Stomach (tissue), 9 donors: ENCODE results near the gene PRKAA1. TPM values are rescaled to one million over a fixed set of nuclear protein-coding genes. Genes with fewer than 3 reads are reported as not detected.
"Not testable (repeated sequence)": the region's sequence is repeated elsewhere in the genome, so short reads cannot be mapped to it uniquely, and the experiment has no call there.

Experiments
- DNase-seq, 2 donors: peaks; one replicate each; pipeline versions ENCODE4 v3.0.0 to v3.0.0-alpha.2; 2013 to 2019
- H3K27ac ChIP-seq, 5 donors: fragments of 200-600 bp in 4 of 5; sonication (generic) in 4 of 5; one replicate each; pipeline ENCODE4 v1.5.1; 2013 to 2019; ENCODE audit warnings: mild to moderate bottlenecking in 1 of 5, moderate library complexity in 1 of 5
- H3K27me3 ChIP-seq, 3 donors: fragments of 200-600 bp; sonication (generic); one replicate each; pipeline ENCODE4 v1.5.1; 2017 to 2019; ENCODE audit warnings: mixed run types in 1 of 3
- H3K36me3 ChIP-seq, 4 donors: fragments of 200-600 bp; sonication (generic); 1 replicate in 3 of 4; 2 replicates in 1 of 4; pipeline ENCODE4 v1.5.1; 2016 to 2019
- H3K4me1 ChIP-seq, 4 donors: fragments of 200-600 bp; sonication (generic); one replicate each; pipeline ENCODE4 v1.5.1; 2016 to 2019
- H3K4me3 ChIP-seq, 4 donors: fragments of 200-600 bp; sonication (generic) in 3 of 4; one replicate each; pipeline ENCODE4 v1.5.1; 2016 to 2019; ENCODE audit warnings: mild to moderate bottlenecking in 1 of 4
- H3K9me3 ChIP-seq, 4 donors: fragments of 200-600 bp; sonication (generic); one replicate each; pipeline ENCODE4 v1.5.1; 2016 to 2019
- EP300 ChIP-seq: sonication (generic); formaldehyde crosslinking; IDR thresholded peaks from one replicate; pipeline ENCODE4 v1.6.1; 2017; ENCODE audit warnings: antibody characterized with exemption
- POLR2A ChIP-seq, 4 donors: fragments of 450-650 bp; IDR thresholded peaks; one replicate each; pipeline ENCODE4 v1.6.1; 2016; ENCODE audit warnings: antibody characterized with exemption in 4 of 4, control low read depth in 2 of 4, mild to moderate bottlenecking in 1 of 4, moderate library complexity in 1 of 4
- POLR2AphosphoS5 ChIP-seq, 3 donors: sonication (generic); formaldehyde crosslinking; IDR thresholded peaks; one replicate each; pipeline ENCODE4 v1.6.1; 2016; ENCODE audit warnings: antibody characterized with exemption in 3 of 3
- WGBS, 5 donors: extraction: QIAGEN DNeasy Blood & Tissue Kit in 3 of 5; methylation state at CpG; one replicate each; pipeline versions ENCODE4 v1.1.5 to v1.1.7; 2013 to 2018; 5-methylcytosine and 5-hydroxymethylcytosine counted together
- intact Hi-C: fragments of 100-400 bp; cut with DNase I; formaldehyde crosslinking; loops from one replicate; pipeline ENCODE4 v1.15.1; 2023; ENCODE audit warnings: low total_unique reads
- polyA plus RNA-seq, 3 donors: library from polyadenylated mRNA; stranded (reverse); fragments of 200-250 nt; gene quantifications; one replicate each; pipeline ENCODE4 v1.2.3, GENCODE V29; 2013
- total RNA-seq, 5 donors: library from RNA; depleted of rRNA; stranded (reverse); fragments of >200 nt; gene quantifications; one replicate each; pipeline versions ENCODE4 v1.1.0 to v1.2.3, GENCODE V29; 2014 to 2016
- TF ChIP-seq, protein P1 (sequence below), 7 experiments: fragments of 450-650 bp in 4 of 7; fragments of 200-600 bp in 3 of 7; sonication (generic) in 3 of 7; IDR thresholded peaks; one replicate each; pipeline ENCODE4 v1.5.1; 2016 to 2019; ENCODE audit warnings: antibody characterized with exemption in 7 of 7, control low read depth in 2 of 7, mild to moderate bottlenecking in 1 of 7
- donor health status: healthy with polysubstance abuse.
- donor health status: Bipolar disorder and iron deficiency.
- donor health status: healthy.

PRKAA1 gene
- total and polyA plus RNA-seq, 8 donors = 17.8 to 170 (median 58.2) TPM

- TF ChIP-seq, protein P1, sequence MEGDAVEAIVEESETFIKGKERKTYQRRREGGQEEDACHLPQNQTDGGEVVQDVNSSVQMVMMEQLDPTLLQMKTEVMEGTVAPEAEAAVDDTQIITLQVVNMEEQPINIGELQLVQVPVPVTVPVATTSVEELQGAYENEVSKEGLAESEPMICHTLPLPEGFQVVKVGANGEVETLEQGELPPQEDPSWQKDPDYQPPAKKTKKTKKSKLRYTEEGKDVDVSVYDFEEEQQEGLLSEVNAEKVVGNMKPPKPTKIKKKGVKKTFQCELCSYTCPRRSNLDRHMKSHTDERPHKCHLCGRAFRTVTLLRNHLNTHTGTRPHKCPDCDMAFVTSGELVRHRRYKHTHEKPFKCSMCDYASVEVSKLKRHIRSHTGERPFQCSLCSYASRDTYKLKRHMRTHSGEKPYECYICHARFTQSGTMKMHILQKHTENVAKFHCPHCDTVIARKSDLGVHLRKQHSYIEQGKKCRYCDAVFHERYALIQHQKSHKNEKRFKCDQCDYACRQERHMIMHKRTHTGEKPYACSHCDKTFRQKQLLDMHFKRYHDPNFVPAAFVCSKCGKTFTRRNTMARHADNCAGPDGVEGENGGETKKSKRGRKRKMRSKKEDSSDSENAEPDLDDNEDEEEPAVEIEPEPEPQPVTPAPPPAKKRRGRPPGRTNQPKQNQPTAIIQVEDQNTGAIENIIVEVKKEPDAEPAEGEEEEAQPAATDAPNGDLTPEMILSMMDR (IDR thresholded peaks at IDR 0.05) = no peak
- TF ChIP-seq POLR2A (IDR thresholded peaks at IDR 0.05) (no peak), POLR2AphosphoS5 (IDR thresholded peaks at IDR 0.05) (no peak), EP300 (no peak)
- Histone ChIP-seq H3K36me3 (peaks cover 0 to 54% (median 49%) of the 10 kb centered on the region in 4 donors), H3K9me3 (peaks cover 0 to 11% (median 5%) of the 10 kb centered on the region in 4 donors), H3K27me3 (no peaks in the 10 kb centered on the region), H3K27ac (no peak overlapping the region), H3K4me1 (peaks cover 0 to 3% (median 0%) of the 10 kb centered on the region in 4 donors), H3K4me3 (no peak overlapping the region)
- no peak for DNase-seq
- intact Hi-C loops = no loop called here
Measured at GRCh38 chr5:40720069-40720468, 78.1 kb downstream of the PRKAA1 start.

DNA sequence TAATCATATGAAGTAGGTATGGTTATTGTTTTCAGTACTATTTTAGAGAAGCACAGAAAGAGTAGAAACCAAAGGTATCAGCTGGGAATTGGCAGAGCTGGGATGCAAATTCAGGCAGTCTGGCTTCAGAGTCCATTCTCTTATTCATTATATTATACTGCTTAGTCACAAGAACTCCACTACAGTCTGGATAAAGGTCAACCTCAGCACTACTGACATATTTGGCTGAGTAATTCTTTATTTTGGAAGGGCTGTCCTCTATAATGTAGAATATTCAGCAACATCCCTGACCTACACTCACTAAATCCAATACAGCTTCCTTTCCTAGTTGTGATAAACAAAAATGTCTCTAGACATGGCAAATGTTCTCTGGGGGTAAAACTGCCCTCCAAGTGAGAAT is 80.9 kb downstream of the PRKAA1 start:
- TF ChIP-seq, protein P1 (IDR thresholded peaks at IDR 0.05) = no peak
- TF ChIP-seq EP300 (no peak), POLR2A (IDR thresholded peaks at IDR 0.05) (no peak), POLR2AphosphoS5 (IDR thresholded peaks at IDR 0.05) (no peak)
- H3K27ac ChIP-seq = no peak overlapping the region

DNA sequence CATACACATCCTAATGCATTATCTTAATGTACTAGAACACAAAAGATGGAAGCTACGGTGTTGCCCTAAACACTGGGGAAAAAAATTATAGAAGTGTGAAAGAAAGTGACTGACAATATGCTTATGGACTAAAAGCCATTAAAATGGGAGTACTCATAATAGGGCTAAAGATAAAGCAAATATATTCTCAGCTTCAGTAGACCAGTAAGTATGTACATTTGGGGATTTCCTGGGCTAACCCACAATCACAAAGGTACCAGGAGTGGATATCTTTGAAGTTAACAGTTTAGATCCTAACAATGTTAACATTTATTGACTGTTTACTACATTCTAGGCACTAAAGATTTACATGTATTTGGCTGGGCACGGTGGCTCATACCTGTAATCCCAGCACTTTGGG is 81.6 kb downstream of the PRKAA1 start:
- no peak overlapping the region for H3K4me3 ChIP-seq
- no peak overlapping the region for H3K27ac ChIP-seq
- WGBS, 5 donors = 72 to 83% (median 77%) methylated on average over 2 of the region's 2 CpGs
- H3K9me3 ChIP-seq = no peaks in the 10 kb centered on the region
- no peak for TF ChIP-seq POLR2AphosphoS5 (IDR thresholded peaks at IDR 0.05)
- TF ChIP-seq, protein P1 (IDR thresholded peaks at IDR 0.05) = no peak
- TF ChIP-seq EP300 = no peak
- no peak for TF ChIP-seq POLR2A (IDR thresholded peaks at IDR 0.05)
- H3K36me3 ChIP-seq = peaks cover 0 to 31% (median 24%) of the 10 kb centered on the region in 4 donors
- H3K4me1 ChIP-seq = peaks cover 0 to 15% (median 4%) of the 10 kb centered on the region in 4 donors
- DNase-seq = no peak
- H3K27me3 ChIP-seq = no peaks in the 10 kb centered on the region
- intact Hi-C loops = no loop called here

More for the DNA sequence above, 80.9 kb downstream of the PRKAA1 start:
- Histone ChIP-seq H3K27me3 (no peaks in the 10 kb centered on the region), H3K4me1 (peaks cover 0 to 13% (median 3%) of the 10 kb centered on the region in 4 donors), H3K4me3 (no peak overlapping the region), H3K9me3 (peaks cover 0 to 6% (median 2%) of the 10 kb centered on the region in 4 donors), H3K36me3 (peaks cover 0 to 37% (median 30%) of the 10 kb centered on the region in 4 donors)
- DNase-seq = no peak
- intact Hi-C loops = no loop called here

DNA sequence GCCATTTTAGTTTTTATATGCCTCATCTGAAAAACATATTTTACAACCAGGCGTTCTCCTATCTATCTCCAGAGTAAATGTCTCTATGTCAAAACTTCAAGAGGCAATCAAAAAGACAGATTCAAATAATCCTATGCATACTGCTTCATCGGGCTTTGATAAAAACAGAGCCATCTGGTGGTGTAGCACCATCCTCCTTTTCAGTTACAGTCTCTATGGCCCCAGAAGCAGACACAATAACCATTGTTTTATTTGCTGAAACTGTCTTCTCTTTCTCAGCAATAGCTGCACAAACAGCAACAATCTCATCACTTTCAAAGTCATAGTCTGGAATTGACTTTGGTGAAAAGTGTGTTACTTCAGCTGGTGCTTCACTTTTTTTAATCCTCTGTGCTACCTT is 82.2 kb downstream of the PRKAA1 start:
- WGBS, 5 donors = 31 to 54% (median 34%) methylated on average over 2 of the region's 2 CpGs
- peaks cover 0 to 15% (median 4%) of the 10 kb centered on the region in 4 donors for H3K4me1 ChIP-seq
- intact Hi-C loops = no loop called here

GRCh38 chr5:40714001-40714400 is 84.2 kb downstream of the PRKAA1 start:
- H3K27me3 ChIP-seq = no peaks in the 10 kb centered on the region
- no peak for DNase-seq
- H3K4me3 ChIP-seq = no peak overlapping the region
- TF ChIP-seq, protein P1 (IDR thresholded peaks at IDR 0.05) = no peak
- TF ChIP-seq POLR2A (IDR thresholded peaks at IDR 0.05) (no peak), EP300 (no peak)
- peaks cover 0 to 4% (median 0%) of the 10 kb centered on the region in 4 donors for H3K9me3 ChIP-seq
- no peak overlapping the region for H3K27ac ChIP-seq
- intact Hi-C loops = no loop called here
- peaks cover 0 to 15% (median 4%) of the 10 kb centered on the region in 4 donors for H3K4me1 ChIP-seq
- H3K36me3 ChIP-seq = peaks cover 0 to 20% (median 11%) of the 10 kb centered on the region in 4 donors

More for the DNA sequence above, 82.2 kb downstream of the PRKAA1 start:
- TF ChIP-seq EP300 = no peak
- H3K27ac ChIP-seq = no peak overlapping the region
- H3K4me3 ChIP-seq = no peak overlapping the region
- no peaks in the 10 kb centered on the region for H3K27me3 ChIP-seq
- DNase-seq = no peak
- H3K9me3 ChIP-seq = no peaks in the 10 kb centered on the region
- peaks cover 0 to 27% (median 19%) of the 10 kb centered on the region in 4 donors for H3K36me3 ChIP-seq

DNA sequence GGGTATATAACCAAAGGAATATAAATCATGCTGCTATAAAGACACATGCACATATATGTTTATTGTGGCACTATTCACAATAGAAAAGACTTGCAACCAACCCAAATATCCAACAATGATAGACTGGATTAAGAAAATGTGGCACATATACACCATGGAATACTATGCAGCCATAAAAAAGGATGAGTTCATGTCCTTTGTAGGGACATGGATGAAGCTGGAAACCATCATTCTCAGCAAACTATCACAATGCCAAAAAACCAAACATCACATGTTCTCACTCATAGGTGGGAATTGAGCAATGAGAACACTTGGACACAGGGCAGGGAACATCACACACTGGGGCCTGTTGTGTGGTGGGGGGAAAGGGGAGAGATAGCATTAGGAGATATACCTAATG is 87.6 kb downstream of the PRKAA1 start:
- H3K4me3 ChIP-seq, H3K27me3 ChIP-seq, intact Hi-C loops, DNase-seq, H3K27ac ChIP-seq: not testable (repeated sequence)
- peaks cover 0 to 18% (median 5%) of the 10 kb centered on the region in 4 donors for H3K36me3 ChIP-seq
- H3K4me1 ChIP-seq = peaks cover 0 to 12% (median 4%) of the 10 kb centered on the region in 4 donors
- H3K9me3 ChIP-seq = peaks cover 0 to 13% (median 2%) of the 10 kb centered on the region in 4 donors
